ENCODE data around the gene MMP17. TPM values are rescaled to one million over a fixed set of nuclear protein-coding genes. Genes with fewer than 3 reads are reported as not detected.
"Not testable (repeated sequence)": the region's sequence is repeated elsewhere in the genome, so short reads cannot be mapped to it uniquely, and the experiment has no call there.

MMP17 gene
- total RNA-seq, 3 donors from 2014 or later, result 1.1 to 5.3 (median 1.4) TPM

GRCh38 chr12:131882804-131883520 is 54.8 kb downstream of the MMP17 start:
- DNase-seq (no peak), ATAC-seq (no peak)
- no peak overlapping the region for H3K4me3 ChIP-seq
- no peaks in the 10 kb centered on the region for H3K4me1 ChIP-seq (ENCODE audit: low read depth)
- TF ChIP-seq, protein P1, sequence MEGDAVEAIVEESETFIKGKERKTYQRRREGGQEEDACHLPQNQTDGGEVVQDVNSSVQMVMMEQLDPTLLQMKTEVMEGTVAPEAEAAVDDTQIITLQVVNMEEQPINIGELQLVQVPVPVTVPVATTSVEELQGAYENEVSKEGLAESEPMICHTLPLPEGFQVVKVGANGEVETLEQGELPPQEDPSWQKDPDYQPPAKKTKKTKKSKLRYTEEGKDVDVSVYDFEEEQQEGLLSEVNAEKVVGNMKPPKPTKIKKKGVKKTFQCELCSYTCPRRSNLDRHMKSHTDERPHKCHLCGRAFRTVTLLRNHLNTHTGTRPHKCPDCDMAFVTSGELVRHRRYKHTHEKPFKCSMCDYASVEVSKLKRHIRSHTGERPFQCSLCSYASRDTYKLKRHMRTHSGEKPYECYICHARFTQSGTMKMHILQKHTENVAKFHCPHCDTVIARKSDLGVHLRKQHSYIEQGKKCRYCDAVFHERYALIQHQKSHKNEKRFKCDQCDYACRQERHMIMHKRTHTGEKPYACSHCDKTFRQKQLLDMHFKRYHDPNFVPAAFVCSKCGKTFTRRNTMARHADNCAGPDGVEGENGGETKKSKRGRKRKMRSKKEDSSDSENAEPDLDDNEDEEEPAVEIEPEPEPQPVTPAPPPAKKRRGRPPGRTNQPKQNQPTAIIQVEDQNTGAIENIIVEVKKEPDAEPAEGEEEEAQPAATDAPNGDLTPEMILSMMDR (IDR thresholded peaks at IDR 0.05), result no peak
- no peaks in the 10 kb centered on the region for H3K36me3 ChIP-seq (ENCODE audit: low read depth)
- intact Hi-C loops (cut with DNase I, micrococcal nuclease), result no loop called here
- peaks cover 4% of the 10 kb centered on the region for H3K9me3 ChIP-seq

DNA sequence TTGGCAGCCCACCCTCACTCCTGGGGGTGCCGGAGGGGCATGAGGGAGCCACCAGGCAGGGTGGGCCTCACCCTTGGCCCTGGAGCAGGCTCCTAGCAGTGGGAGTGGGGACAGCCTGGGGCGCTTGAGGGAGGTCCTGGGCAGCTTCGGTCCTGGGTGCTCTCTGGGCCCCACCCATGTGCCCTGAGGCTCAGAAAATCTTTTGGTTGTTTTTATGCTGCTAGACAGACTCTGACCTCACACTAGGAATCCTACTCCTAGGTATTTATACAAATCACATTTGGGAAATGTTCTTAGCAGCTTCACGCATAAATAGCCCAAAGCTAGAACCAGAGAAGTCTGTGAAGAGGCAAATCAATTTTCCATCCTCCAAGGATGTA is 55.3 kb downstream of the MMP17 start:
- Histone ChIP-seq H3K36me3 (ENCODE audit: low read depth) (no peaks in the 10 kb centered on the region), H3K4me3 (no peak overlapping the region), H3K4me1 (ENCODE audit: low read depth) (no peaks in the 10 kb centered on the region), H3K9me3 (peaks cover 4% of the 10 kb centered on the region)
- DNase-seq (no peak), ATAC-seq (no peak)
- intact Hi-C loops (cut with DNase I, micrococcal nuclease), result no loop called here
- TF ChIP-seq, protein P1 (IDR thresholded peaks at IDR 0.05), result no peak

- ATAC-seq; H3K4me1 ChIP-seq (ENCODE audit: low read depth); H3K4me3 ChIP-seq; DNase-seq; intact Hi-C loops (cut with DNase I, micrococcal nuclease); H3K9me3 ChIP-seq; H3K36me3 ChIP-seq (ENCODE audit: low read depth): not testable (repeated sequence)
These were observed 56.9 kb downstream of the MMP17 start for GRCh38 chr12:131885076-131885475.

GRCh38 chr12:131885543-131886057 is 57.4 kb downstream of the MMP17 start:
- H3K36me3 ChIP-seq (ENCODE audit: low read depth), result no peaks in the 10 kb centered on the region
- peaks cover 4% of the 10 kb centered on the region for H3K9me3 ChIP-seq
- intact Hi-C loops (cut with DNase I, micrococcal nuclease), result no loop called here
- TF ChIP-seq, protein P1 (IDR thresholded peaks at IDR 0.05), result no peak
- DNase-seq (no peak), ATAC-seq (no peak)
- H3K4me3 ChIP-seq, result no peak overlapping the region
- H3K4me1 ChIP-seq (ENCODE audit: low read depth), result no peaks in the 10 kb centered on the region

DNA sequence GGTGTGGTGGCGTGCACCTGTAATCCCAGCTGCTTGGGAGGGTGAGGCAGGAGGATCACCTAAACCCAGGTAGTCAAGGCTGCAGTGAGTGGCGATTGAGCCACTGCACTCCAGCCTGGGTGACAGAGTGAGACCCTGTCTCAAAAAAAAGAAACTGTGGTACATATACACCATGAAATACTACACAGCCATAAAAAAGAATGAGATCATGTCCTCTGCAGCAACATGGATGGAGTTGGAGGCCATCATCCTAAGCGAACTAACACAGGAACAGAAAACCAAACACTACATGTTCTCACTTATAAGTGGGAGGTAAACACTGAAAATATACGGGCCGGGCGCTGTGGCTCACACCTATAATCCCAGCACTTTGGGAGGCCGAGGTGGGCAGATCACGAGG is 63.5 kb downstream of the MMP17 start:
- H3K36me3 ChIP-seq (ENCODE audit: low read depth); DNase-seq; intact Hi-C loops (cut with DNase I, micrococcal nuclease); H3K4me3 ChIP-seq; ATAC-seq; H3K4me1 ChIP-seq (ENCODE audit: low read depth); H3K9me3 ChIP-seq: not testable (repeated sequence)

GRCh38 chr12:131892711-131893604 is 64.8 kb downstream of the MMP17 start:
- H3K4me1 ChIP-seq (ENCODE audit: low read depth), result peaks cover 13% of the 10 kb centered on the region
- TF ChIP-seq, protein P1 (IDR thresholded peaks at IDR 0.05), result no peak
- no peak for DNase-seq
- H3K36me3 ChIP-seq (ENCODE audit: low read depth), result no peaks in the 10 kb centered on the region
- no peak overlapping the region for H3K4me3 ChIP-seq
- no peaks in the 10 kb centered on the region for H3K9me3 ChIP-seq
- ATAC-seq, result no peak
- intact Hi-C loops (cut with DNase I, micrococcal nuclease), result no loop called here
